ENCODE results near the gene CEP120.
"Not testable (repeated sequence)": the region's sequence is repeated elsewhere in the genome, so short reads cannot be mapped to it uniquely, and the experiment has no call there.

The CEP120 gene

DNA sequence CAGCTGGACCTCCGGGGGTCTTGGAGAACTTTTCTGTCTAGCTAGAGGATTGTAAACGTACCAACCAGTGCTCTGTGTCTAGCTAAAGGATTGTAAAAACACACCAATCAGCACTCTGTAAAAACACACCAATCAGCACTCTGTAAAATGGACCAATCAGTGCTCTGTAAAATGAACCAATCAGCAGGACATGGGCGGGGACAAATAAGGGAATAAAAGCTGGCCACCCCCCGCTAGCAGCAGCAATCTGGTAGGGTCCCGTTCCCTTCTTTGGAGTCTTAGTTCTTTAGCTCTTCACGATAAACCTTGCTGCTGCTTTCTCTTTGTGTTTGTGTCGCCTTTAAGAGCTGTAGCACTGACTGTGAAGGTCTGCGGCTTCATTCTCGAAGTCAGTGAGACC lies 114.8 kb downstream of the CEP120 start:
- 85% methylated on average over 9 of the region's 9 CpGs for WGBS
- not testable (repeated sequence) for H3K27ac ChIP-seq (ENCODE audit: low read length, poor library complexity, severe bottlenecking); H2BK5ac ChIP-seq (ENCODE audit: low read depth, low read length, poor library complexity, severe bottlenecking); H2BK120ac ChIP-seq (ENCODE audit: low read depth, low read length); H3K23ac ChIP-seq (ENCODE audit: low read length in 2 of 2); H2BK15ac ChIP-seq (ENCODE audit: low read depth, poor library complexity, severe bottlenecking); H3K36me3 ChIP-seq (ENCODE audit: control insufficient read depth in 1 of 2, insufficient read depth in 2 of 2, low read depth in 1 of 2, low read length in 2 of 2); H3K4me3 ChIP-seq (ENCODE audit: insufficient read depth in 1 of 2, low read depth in 1 of 2, low read length in 2 of 2); H4K8ac ChIP-seq (ENCODE audit: low read length); H3K79me1 ChIP-seq (replicated peaks; ENCODE audit: low read length, poor library complexity, severe bottlenecking); H2AFZ ChIP-seq (ENCODE audit: low read depth, low read length); DNase-seq; H2AK5ac ChIP-seq (ENCODE audit: low read length, severe bottlenecking); H3K4me1 ChIP-seq (ENCODE audit: control insufficient read depth, insufficient read depth, low read depth, low read length); H2BK12ac ChIP-seq (ENCODE audit: low read length in 2 of 2); H3K9ac ChIP-seq (ENCODE audit: low read length); H3K18ac ChIP-seq (ENCODE audit: low read depth in 1 of 2, low read length in 2 of 2); H3K4me2 ChIP-seq (ENCODE audit: low read length, poor library complexity, severe bottlenecking); H3K14ac ChIP-seq (ENCODE audit: low read length in 2 of 2); H4K91ac ChIP-seq (ENCODE audit: low read length); H3K4ac ChIP-seq (ENCODE audit: low read depth in 1 of 2, low read length in 2 of 2); H3K9me3 ChIP-seq (ENCODE audit: control insufficient read depth, low read length)
- peaks cover 0 to 11% of the 10 kb centered on the region in 2 experiments for H3K27me3 ChIP-seq (ENCODE audit: control insufficient read depth in 1 of 2, insufficient read depth in 1 of 2, low read length in 2 of 2)

DNA sequence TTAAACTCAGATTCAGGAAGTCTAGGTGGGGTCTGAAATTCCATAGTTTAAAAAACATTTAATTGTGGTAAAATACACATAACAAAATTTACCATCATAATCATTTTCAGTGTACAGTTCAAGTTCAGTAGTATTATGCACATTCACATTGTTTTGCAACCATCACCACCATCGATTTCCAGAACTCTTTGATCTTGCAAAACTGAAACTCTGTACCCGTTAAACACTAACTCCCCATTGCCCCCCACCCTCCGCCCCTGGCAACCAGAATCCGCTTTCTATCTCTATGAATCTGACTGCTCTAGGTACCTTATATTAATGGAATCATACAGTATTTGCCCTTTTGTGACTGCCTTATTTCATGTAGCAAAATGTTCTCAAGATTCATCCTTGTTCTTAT lies 117.5 kb downstream of the CEP120 start:
- Histone ChIP-seq H2AFZ (ENCODE audit: low read depth, low read length) (no peak overlapping the region), H3K23ac (ENCODE audit: low read length in 2 of 2) (no peak overlapping the region), H4K91ac (ENCODE audit: low read length) (no peak overlapping the region), H2BK120ac (ENCODE audit: low read depth, low read length) (no peak overlapping the region), H3K4me1 (ENCODE audit: control insufficient read depth, insufficient read depth, low read depth, low read length) (no peaks in the 10 kb centered on the region), H2BK5ac (ENCODE audit: low read depth, low read length, poor library complexity, severe bottlenecking) (no peak overlapping the region), H3K14ac (ENCODE audit: low read length in 2 of 2) (no peak overlapping the region), H2BK15ac (ENCODE audit: low read depth, poor library complexity, severe bottlenecking) (no peak overlapping the region), H3K4me3 (ENCODE audit: insufficient read depth in 1 of 2, low read depth in 1 of 2, low read length in 2 of 2) (no peak overlapping the region), H4K8ac (ENCODE audit: low read length) (no peak overlapping the region), H3K4me2 (ENCODE audit: low read length, poor library complexity, severe bottlenecking) (no peak overlapping the region), H2BK12ac (ENCODE audit: low read length in 2 of 2) (no peak overlapping the region), H3K9me3 (ENCODE audit: control insufficient read depth, low read length) (no peaks in the 10 kb centered on the region), H3K36me3 (ENCODE audit: control insufficient read depth in 1 of 2, insufficient read depth in 2 of 2, low read depth in 1 of 2, low read length in 2 of 2) (no peaks in the 10 kb centered on the region), H2AK5ac (ENCODE audit: low read length, severe bottlenecking) (no peak overlapping the region), H3K9ac (ENCODE audit: low read length) (no peak overlapping the region), H3K27ac (ENCODE audit: low read length, poor library complexity, severe bottlenecking) (no peak overlapping the region), H3K4ac (ENCODE audit: low read depth in 1 of 2, low read length in 2 of 2) (no peak overlapping the region), H3K27me3 (ENCODE audit: control insufficient read depth in 1 of 2, insufficient read depth in 1 of 2, low read length in 2 of 2) (peaks cover 0 to 11% of the 10 kb centered on the region in 2 experiments), H3K79me1 (replicated peaks; ENCODE audit: low read length, poor library complexity, severe bottlenecking) (no peaks in the 10 kb centered on the region), H3K18ac (ENCODE audit: low read depth in 1 of 2, low read length in 2 of 2) (no peak overlapping the region)
- no peak for DNase-seq
- WGBS, result 90% methylated on average over 2 of the region's 4 CpGs

DNA sequence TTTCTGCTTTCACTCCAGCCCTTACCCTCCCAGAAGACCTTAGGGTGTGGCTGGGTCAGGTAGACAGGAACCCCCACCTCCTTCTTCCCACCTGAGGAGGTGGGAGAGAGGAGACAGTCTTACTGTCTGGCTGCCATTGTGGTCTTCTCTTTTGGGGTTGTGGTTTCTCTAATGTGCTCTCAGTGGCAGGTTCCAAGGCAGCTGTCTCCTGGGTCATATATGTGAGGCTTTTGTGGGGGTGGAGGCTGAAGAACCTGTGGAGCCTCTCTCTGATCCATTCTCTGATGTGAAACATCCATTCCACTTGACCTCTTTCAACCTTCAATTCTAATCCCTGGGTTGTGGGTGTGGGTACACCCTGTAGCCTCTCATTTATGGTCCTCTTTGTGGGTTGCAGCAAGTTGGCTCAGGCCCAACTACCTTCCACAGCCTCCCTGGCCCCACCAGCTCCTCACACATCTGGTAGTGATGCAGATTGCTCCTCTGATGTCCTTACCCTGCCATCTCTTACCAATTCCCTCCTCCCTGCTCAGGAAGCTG lies 118.4 kb downstream of the CEP120 start:
- no peak for DNase-seq
- Histone ChIP-seq H4K91ac (ENCODE audit: low read length) (no peak overlapping the region), H3K23ac (ENCODE audit: low read length in 2 of 2) (no peak overlapping the region), H3K14ac (ENCODE audit: low read length in 2 of 2) (no peak overlapping the region), H3K36me3 (ENCODE audit: control insufficient read depth in 1 of 2, insufficient read depth in 2 of 2, low read depth in 1 of 2, low read length in 2 of 2) (no peaks in the 10 kb centered on the region), H3K27ac (ENCODE audit: low read length, poor library complexity, severe bottlenecking) (no peak overlapping the region), H2BK15ac (ENCODE audit: low read depth, poor library complexity, severe bottlenecking) (no peak overlapping the region), H3K4me1 (ENCODE audit: control insufficient read depth, insufficient read depth, low read depth, low read length) (no peaks in the 10 kb centered on the region), H3K4ac (ENCODE audit: low read depth in 1 of 2, low read length in 2 of 2) (no peak overlapping the region), H3K4me3 (ENCODE audit: insufficient read depth in 1 of 2, low read depth in 1 of 2, low read length in 2 of 2) (no peak overlapping the region), H2BK12ac (ENCODE audit: low read length in 2 of 2) (no peak overlapping the region), H4K8ac (ENCODE audit: low read length) (no peak overlapping the region), H3K27me3 (ENCODE audit: control insufficient read depth in 1 of 2, insufficient read depth in 1 of 2, low read length in 2 of 2) (peaks cover 0 to 11% of the 10 kb centered on the region in 2 experiments), H3K4me2 (ENCODE audit: low read length, poor library complexity, severe bottlenecking) (no peak overlapping the region), H2AFZ (ENCODE audit: low read depth, low read length) (no peak overlapping the region), H3K9me3 (ENCODE audit: control insufficient read depth, low read length) (no peaks in the 10 kb centered on the region), H3K79me1 (replicated peaks; ENCODE audit: low read length, poor library complexity, severe bottlenecking) (no peaks in the 10 kb centered on the region), H3K18ac (ENCODE audit: low read depth in 1 of 2, low read length in 2 of 2) (peak overlapping the region in 1 of 2 experiments; percentile 11), H3K9ac (ENCODE audit: low read length) (no peak overlapping the region), H2BK120ac (ENCODE audit: low read depth, low read length) (no peak overlapping the region), H2AK5ac (ENCODE audit: low read length, severe bottlenecking) (no peak overlapping the region), H2BK5ac (ENCODE audit: low read depth, low read length, poor library complexity, severe bottlenecking) (no peak overlapping the region)

DNA sequence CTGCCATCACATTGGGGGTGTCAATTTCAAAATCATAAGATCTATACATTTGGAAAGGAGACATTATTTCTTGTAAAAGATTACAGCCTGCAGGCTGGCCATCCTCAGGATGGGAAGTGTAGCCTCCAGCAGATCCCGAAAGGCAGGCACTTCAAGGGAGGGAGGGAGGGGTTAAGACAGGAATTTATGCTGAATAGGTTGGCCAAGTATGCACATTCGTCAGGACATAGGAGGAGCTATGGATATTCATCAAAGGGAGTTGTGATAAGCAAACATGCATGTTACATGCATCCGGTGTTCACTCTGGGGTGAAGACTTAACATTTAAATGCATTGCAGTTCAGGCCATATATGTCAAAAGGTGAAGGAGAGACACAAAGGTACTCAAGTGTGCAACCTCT lies 119.4 kb downstream of the CEP120 start:
- no peak overlapping the region for H3K4ac ChIP-seq (ENCODE audit: low read depth in 1 of 2, low read length in 2 of 2)
- peaks cover 0 to 11% of the 10 kb centered on the region in 2 experiments for H3K27me3 ChIP-seq (ENCODE audit: control insufficient read depth in 1 of 2, insufficient read depth in 1 of 2, low read length in 2 of 2)
- H3K9ac ChIP-seq (ENCODE audit: low read length), result no peak overlapping the region
- H2AK5ac ChIP-seq (ENCODE audit: low read length, severe bottlenecking), result no peak overlapping the region
- no peaks in the 10 kb centered on the region for H3K4me1 ChIP-seq (ENCODE audit: control insufficient read depth, insufficient read depth, low read depth, low read length)
- no peak overlapping the region for H3K27ac ChIP-seq (ENCODE audit: low read length, poor library complexity, severe bottlenecking)
- H3K36me3 ChIP-seq (ENCODE audit: control insufficient read depth in 1 of 2, insufficient read depth in 2 of 2, low read depth in 1 of 2, low read length in 2 of 2), result no peaks in the 10 kb centered on the region
- DNase-seq, result no peak
- WGBS, result 70% methylated on average over 3 of the region's 3 CpGs
- H2BK5ac ChIP-seq (ENCODE audit: low read depth, low read length, poor library complexity, severe bottlenecking), result no peak overlapping the region
- no peak overlapping the region for H2AFZ ChIP-seq (ENCODE audit: low read depth, low read length)
- H3K4me2 ChIP-seq (ENCODE audit: low read length, poor library complexity, severe bottlenecking), result no peak overlapping the region
- no peak overlapping the region for H3K18ac ChIP-seq (ENCODE audit: low read depth in 1 of 2, low read length in 2 of 2)
- H4K91ac ChIP-seq (ENCODE audit: low read length), result no peak overlapping the region
- no peak overlapping the region for H2BK120ac ChIP-seq (ENCODE audit: low read depth, low read length)
- H3K23ac ChIP-seq (ENCODE audit: low read length in 2 of 2), result no peak overlapping the region
- no peak overlapping the region for H2BK12ac ChIP-seq (ENCODE audit: low read length in 2 of 2)
- H3K4me3 ChIP-seq (ENCODE audit: insufficient read depth in 1 of 2, low read depth in 1 of 2, low read length in 2 of 2), result no peak overlapping the region
- no peaks in the 10 kb centered on the region for H3K79me1 ChIP-seq (replicated peaks; ENCODE audit: low read length, poor library complexity, severe bottlenecking)
- H2BK15ac ChIP-seq (ENCODE audit: low read depth, poor library complexity, severe bottlenecking), result no peak overlapping the region
- no peak overlapping the region for H4K8ac ChIP-seq (ENCODE audit: low read length)
- no peaks in the 10 kb centered on the region for H3K9me3 ChIP-seq (ENCODE audit: control insufficient read depth, low read length)
- no peak overlapping the region for H3K14ac ChIP-seq (ENCODE audit: low read length in 2 of 2)

All from mesenchymal stem cell (in vitro differentiated cells and primary cell).